ENCODE data around the gene RASD2.

- TF ChIP-seq POLR2A (IDR thresholded peaks at IDR 0.05) (no peak), CTCF (IDR thresholded peaks at IDR 0.05) (no peak), POLR2AphosphoS5 (IDR thresholded peaks at IDR 0.05; ENCODE audit: insufficient read depth in 1 of 2, low read depth in 1 of 2) (peak in 1 of 2 donors; percentile 20)
These were observed at the start of gene RASD2 for GRCh38 chr22:35540595-35541253.

Data from vagina (tissue), 2 donors.